ENCODE results near the gene YPEL3. TPM values are rescaled to one million over a fixed set of nuclear protein-coding genes. Genes with fewer than 3 reads are reported as not detected.

The YPEL3 gene
- total and polyA plus RNA-seq, 2 of the 8 experiments (the other 6 are each of a cell fraction or from before 2014, with no cell fraction given), result 40.3 to 53.3 TPM

DNA sequence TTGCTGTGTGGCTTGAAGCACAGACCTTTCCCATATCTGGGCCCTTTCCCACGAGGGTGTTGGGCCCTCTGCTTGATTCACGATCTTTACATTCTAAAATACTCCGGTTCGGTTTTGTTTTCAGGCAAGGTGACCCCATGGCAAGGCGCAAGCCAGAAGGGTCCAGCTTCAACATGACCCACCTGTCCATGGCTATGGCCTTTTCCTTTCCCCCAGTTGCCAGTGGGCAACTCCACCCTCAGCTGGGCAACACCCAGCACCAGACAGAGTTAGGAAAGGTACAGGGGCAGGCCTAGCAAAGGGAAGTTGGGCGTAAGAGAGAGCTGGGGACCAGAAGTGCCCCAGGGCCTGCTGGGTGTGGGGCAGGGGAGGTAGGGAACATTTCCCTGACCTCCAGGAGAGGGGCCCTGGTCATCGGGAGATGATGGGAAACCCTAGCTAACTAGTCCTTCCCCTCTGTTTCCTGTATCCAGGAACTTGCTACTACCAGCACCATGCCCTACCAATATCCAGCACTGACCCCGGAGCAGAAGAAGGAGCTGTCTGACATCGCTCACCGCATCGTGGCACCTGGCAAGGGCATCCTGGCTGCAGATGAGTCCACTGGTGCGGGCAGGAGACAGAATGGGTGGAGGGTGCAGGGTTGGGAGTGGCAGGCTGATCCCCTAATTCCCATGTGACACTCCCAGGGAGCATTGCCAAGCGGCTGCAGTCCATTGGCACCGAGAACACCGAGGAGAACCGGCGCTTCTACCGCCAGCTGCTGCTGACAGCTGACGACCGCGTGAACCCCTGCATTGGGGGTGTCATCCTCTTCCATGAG, 29.0 kb downstream of the YPEL3 start:
- FAIRE-seq, result no peak
- CTCF ChIA-PET (ENCODE audit: partially characterized antibody), result interaction anchor here (0.8 to 7.3 kb wide), 7 partner anchors 10 to 67 kb away, joined by 3 to 51 read pairs (median 6); partner anchors contain the start of genes GDPD3, PPP4C and TBX6
- H3K27ac ChIP-seq (ENCODE audit: low read depth, low read length), result 0 out of 2 replicates have a peak overlapping the region, but pooled peaks have one; percentile 25

More for the DNA sequence above, 29.0 kb downstream of the YPEL3 start:
- H3K14ac ChIP-seq (ENCODE audit: insufficient read length), result no peak overlapping the region
- no peak overlapping the region for H2BK20ac ChIP-seq (ENCODE audit: low read length)
- H3K23ac ChIP-seq (ENCODE audit: insufficient read length), result no peak overlapping the region
- peaks cover 19 to 49% (median 45%) of the 10 kb centered on the region in 4 experiments for H3K36me3 ChIP-seq (ENCODE audit: control insufficient read depth in 2 of 4, insufficient read depth in 4 of 4, low read length in 3 of 4)
- WGBS, 2 experiments (ENCODE audit: extremely low coverage in 1 of 2, insufficient coverage in 1 of 2, insufficient read length in 1 of 2, insufficient replicate concordance in 2 of 2, low coverage in 1 of 2, low lambda C conversion rate in 2 of 2, missing lambda C conversion rate in 1 of 2), result 86% methylated on average over 21 of the region's 21 CpGs; no CpG with 5 or more reads in 1 of the 2 experiments
- H2AK5ac ChIP-seq (ENCODE audit: low read depth, low read length), result no peak overlapping the region
- no peaks in the 10 kb centered on the region for H3K27me3 ChIP-seq (replicated peaks in 1 of 4; ENCODE audit: control insufficient read depth in 3 of 4, extremely low read depth in 1 of 4, insufficient read depth in 3 of 4, low read length in 3 of 4)
- H2BK5ac ChIP-seq (ENCODE audit: low read depth, low read length), result peak overlapping the region; percentile 96; the same call in 1 of the 2 replicates
- H3K4me3 ChIP-seq (ENCODE audit: extremely low read depth in 1 of 4, insufficient read depth in 2 of 4, low read depth in 3 of 4, low read length in 4 of 4), result peak overlapping the region; percentile 71 to 92 (median 88)
- H3K9ac ChIP-seq (replicated peaks in 1 of 4; ENCODE audit: extremely low read depth in 1 of 4, low read depth in 3 of 4, low read length in 3 of 4), result peak overlapping the region in 3 of 4 experiments; percentile 81 to 85 (median 83); a peak in 5 of 7 replicates
- H4K20me1 ChIP-seq (replicated peaks in 1 of 2; ENCODE audit: control insufficient read depth in 1 of 2, insufficient read depth in 2 of 2, low read length in 2 of 2), result peaks cover 16 to 35% of the 10 kb centered on the region in 2 experiments
- H3K79me2 ChIP-seq (ENCODE audit: control insufficient read depth in 1 of 2, insufficient read depth in 2 of 2, low read length in 2 of 2), result peaks cover 15 to 30% of the 10 kb centered on the region in 2 experiments
- peaks cover 18% of the 10 kb centered on the region for H3K23me2 ChIP-seq (ENCODE audit: low read depth, low read length)
- H3K79me1 ChIP-seq (ENCODE audit: low read depth, low read length), result peaks cover 9% of the 10 kb centered on the region; the same call in 1 of the 2 replicates
- H2BK12ac ChIP-seq (ENCODE audit: low read depth, low read length), result 0 out of 2 replicates have a peak overlapping the region, but pooled peaks have one; percentile 43
- peak overlapping the region; percentile 73 to 81 for H3K4me2 ChIP-seq (ENCODE audit: insufficient read depth in 1 of 2, low read depth in 2 of 2, low read length in 2 of 2)
- H4K8ac ChIP-seq (ENCODE audit: extremely low read depth, insufficient read depth, low read length), result peak overlapping the region; percentile 30
- H3K9me3 ChIP-seq (ENCODE audit: insufficient read depth in 2 of 2, low read depth in 1 of 2, low read length in 1 of 2), result no peaks in the 10 kb centered on the region
- H4K91ac ChIP-seq (replicated peaks; ENCODE audit: insufficient read length, low read length), result no peak overlapping the region
- peaks cover 6 to 23% (median 11%) of the 10 kb centered on the region in 4 experiments for H3K4me1 ChIP-seq (replicated peaks in 1 of 4; ENCODE audit: control insufficient read depth in 3 of 4, insufficient read depth in 4 of 4, low read length in 3 of 4)
- peak overlapping the region; percentile 32; the same call in 1 of the 2 replicates for H3K18ac ChIP-seq (ENCODE audit: extremely low read depth, low read length)
- no peak for TF ChIP-seq BRCA1 (IDR thresholded peaks at IDR 0.05; ENCODE audit: low read depth, low read length)
- no peak overlapping the region for H2AFZ ChIP-seq (ENCODE audit: low read length)
- H2BK120ac ChIP-seq (replicated peaks; ENCODE audit: low read depth, low read length), result no peak overlapping the region
- H4K5ac ChIP-seq (ENCODE audit: insufficient read length, low read depth, low read length), result no peak overlapping the region
- H3K56ac ChIP-seq (replicated peaks; ENCODE audit: insufficient read length, low read depth, low read length), result no peak overlapping the region
- no peak overlapping the region for H2BK15ac ChIP-seq (ENCODE audit: low read length)
- H3K4ac ChIP-seq (replicated peaks; ENCODE audit: insufficient read length, low read depth, low read length), result no peak overlapping the region
- POLR2A ChIA-PET (ENCODE audit: partially characterized antibody), result interaction anchor here (0.7 to 21.2 kb wide), 12 partner anchors 11 to 531 kb away, joined by 3 to 353 read pairs (median 4); partner anchors contain the start of genes PPP4C, TBX6, TLCD3B and YPEL3
- no peak for DNase-seq (ENCODE audit: low read depth in 1 of 2, low spot score in 2 of 2)
